Stimulated activated CD4-positive, alpha-beta T cell treated with anti-CD3 and anti-CD28 coated beads, TNF-alpha, amount 100 ng/mL, for 4 hours (primary cell): ENCODE data around the gene SLX4.
"Not testable (repeated sequence)": the region's sequence is repeated elsewhere in the genome, so short reads cannot be mapped to it uniquely, and the experiment has no call there.

Experiments used
- DNase-seq, 3 experiments: peaks; one replicate each; pipeline ENCODE4 v3.0.0-alpha.2; 2020; ENCODE audit warnings: low read depth in 3 of 3

Gene SLX4

DNA sequence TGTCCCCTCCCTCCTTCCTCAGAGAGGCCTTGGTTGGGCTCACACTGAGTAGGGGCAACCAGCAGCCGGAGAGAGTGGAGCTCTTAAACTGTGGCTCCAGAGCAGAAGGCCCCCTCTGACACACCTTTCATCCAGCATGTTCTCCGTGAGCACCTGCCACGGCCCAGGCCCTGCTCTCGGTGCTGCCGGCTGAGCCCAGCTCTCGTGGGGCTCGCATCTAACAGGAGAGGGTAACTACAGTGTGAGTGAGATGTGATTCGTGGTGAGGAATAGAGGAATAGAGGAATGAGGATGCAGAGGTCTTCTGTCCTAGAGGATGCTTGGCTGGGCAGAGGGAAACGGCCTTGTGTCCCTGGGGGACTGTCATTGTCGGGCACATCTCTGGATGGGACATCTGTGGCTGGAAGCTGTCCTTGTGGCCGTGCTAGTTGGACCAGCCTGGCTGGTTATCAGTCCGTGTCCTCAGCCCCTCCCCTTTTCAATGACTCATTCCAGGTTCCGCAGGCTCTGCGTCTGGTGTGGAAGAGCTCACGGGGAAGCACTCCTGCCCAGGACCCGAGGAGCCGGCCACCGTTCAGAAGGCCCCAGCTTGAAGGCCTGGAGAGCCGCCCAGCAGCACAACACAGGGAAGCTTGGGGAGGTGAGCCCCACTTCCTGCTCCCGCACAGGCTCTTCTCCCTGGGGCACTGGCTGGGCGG is 31.1 kb upstream of the SLX4 start:
- DNase-seq = no peak

DNA sequence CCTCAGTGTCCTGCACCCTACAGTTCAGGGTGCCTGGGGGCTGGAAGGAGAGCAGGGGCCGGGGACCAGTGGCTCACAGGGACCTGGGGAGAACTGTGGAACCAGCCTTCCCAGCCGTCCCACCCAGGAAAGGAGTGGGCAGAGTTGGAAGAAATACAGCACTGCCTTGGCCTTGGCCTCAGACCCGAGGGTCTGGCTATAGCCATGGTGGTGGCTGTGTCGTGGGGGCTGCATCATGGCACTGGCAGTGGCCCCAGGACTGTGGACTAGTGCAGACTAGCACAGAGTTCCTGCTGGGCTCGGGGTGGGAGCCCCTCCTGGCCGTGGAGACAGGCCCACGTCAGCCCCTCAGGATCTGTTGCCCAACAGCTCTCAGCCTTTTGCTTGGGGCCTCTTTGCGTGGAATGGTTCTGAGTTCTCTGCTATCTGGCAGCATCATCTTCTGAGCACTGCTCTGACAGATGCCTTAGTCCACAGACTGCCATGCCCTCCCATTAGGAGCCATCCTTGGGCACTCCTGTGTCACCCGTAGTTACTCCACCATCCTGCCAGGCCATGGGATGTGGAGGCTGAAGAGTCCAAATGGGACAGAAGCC is 30.5 kb upstream of the SLX4 start:
- DNase-seq = no peak

DNA sequence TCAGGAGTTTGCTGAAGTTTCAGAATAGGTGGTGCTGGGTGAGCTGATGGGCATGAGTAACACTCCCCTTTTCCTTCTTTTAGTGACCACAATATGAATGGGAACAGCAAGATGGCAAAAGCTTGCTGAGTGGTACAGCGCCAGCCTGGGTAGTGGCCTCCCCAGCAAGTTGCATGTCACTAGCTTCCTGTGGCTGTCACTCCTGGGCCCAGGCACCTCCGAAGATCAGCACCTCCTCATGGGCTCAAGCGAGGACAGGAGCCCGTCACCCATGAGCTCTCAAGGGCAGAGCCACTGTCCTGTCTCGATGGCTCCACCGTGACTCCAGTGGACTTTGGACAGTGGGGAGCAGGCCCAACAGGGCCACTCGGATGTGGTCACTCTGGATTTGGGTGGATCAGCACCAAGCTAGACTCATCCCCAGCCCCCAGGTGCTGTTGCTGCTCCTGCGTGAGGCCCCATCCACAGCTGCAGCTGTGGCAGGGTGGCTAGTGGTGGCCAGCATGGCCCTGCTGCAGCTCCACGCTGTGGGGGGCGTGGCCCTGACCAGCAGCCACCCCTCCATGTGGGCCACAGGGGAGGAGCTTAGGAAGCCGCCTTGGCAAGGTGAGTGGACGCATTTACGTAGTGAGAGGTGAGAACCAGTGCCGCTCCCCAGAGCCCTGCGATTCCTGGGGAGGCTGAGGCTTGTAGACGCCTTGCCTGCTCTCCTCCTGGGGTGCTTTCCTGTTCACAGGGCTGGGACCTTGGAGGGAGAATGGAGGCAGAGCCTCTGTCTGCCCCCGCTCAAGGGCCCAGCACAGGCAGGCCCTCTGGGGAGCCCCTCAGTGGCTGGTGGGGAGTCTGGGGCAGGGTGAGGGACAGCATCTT is 29.5 kb upstream of the SLX4 start:
- DNase-seq = no peak

DNA sequence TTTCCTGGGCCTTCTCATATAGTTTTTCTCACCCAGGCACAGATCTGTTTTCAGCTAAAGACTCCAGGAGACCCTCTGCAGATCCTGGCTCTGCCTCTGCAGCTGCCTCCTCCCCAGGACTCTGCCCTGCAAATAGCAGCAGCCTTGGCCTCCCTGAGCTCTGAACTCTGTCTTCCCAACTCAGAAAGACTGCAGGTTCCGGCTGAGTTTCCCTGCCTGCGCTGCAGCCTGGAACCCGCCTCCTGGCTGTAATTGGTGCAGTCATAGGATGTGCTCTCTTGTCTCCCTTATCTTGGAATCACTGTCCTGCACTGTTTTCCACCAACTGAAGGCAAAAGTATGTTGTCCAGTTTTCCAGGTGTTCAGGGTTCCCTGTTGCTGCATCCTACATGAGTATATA is 28.8 kb upstream of the SLX4 start:
- no peak for DNase-seq

DNA sequence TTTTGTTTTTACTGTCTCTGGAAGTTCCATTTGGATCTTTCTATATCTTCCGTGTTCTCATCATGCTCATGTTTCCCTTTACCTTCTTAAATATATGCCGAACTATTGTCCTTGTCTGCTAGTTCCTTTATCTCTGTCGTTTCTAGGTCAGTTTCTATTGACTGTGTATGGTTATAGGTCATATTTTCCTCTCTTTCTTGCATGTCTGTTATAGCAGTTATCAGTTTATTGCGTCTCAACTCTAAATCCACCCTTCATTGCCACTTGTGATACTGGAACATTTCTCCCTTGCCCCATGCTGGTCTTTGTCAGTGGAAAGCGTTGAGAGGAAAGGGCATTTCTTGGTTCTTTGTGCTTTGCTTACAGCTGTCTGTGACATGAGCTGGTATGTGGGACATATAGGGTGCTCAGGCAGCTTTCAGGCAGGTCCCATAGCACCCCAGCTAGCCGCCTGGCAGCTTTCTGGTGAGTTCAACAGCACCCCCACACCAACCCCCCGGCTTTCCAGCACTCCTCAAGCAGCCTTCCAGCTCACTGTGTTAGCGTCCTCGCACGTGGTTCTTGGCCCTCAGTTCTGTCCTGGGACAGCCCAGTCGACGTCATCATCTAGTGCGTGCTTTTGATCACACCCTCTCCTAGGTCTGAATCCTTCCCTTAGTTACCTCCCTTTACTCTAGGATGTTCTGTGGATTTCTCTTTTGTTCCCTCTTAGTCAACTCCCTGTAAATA is 27.7 kb upstream of the SLX4 start:
- no peak for DNase-seq

DNA sequence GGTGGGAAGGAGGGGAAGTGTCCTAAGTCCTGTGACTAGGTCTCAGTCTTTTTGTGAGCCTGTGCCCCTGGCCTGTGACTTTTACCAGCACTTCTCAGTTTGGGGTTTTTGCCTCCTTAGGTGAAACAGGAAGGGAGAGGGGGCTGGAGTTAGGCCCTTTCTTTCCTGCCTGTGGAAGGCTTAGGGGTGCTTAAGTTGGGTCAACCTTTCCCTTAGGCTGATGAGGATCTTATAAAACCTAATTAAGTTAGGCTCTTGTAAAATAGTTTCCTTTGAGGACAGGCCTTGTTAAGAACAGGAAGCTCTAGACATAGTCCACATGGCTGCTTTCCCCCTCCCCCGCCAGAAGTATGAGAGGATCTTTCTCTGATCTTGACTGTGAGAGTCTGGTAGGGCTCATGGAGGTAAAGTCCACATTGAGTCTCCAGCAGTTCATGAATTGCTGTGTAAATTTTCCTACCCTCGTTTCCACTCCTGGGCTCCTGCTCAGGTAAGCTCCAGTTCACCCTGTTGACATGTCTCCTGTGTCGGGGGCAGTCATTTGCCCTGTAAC is 26.0 kb upstream of the SLX4 start:
- DNase-seq = peak in 1 of 3 experiments; percentile 3

DNA sequence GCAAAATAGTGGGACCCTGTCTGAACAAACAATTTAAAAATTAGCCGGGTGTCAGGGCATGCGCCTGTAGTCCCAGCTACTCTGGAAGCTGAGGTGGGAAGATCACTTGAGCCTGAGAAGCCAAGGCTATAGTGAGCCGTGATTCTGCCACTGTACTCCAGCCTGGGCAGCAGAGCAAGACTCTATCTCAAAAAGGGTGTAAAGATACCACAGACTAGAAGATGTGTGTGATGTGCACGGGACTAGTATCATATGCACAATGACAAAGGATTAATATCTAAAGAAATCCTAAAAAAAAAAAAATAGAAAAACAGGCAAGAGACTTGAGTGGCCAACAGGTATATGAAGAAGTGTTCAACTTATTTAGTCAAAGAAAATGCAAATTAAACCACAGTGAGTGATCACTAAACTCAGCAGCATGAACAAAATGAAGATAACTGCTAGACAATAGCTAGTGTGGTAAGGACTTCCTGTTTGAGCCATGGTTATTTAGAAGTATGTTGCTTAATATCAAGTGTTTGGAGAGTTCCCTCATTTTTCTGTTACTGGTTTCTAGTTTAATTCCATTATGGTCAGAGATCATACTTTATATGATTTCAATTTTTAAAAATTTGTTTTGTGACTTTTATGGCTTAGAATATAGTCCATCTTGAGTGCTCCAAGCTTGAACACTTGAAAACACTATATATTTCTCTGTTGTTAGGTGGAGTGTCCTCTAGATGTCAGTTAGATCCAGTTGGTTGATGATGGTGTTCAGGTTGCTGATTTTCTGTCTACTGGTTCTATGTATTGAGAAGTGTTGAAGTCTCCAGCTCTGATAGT is 14.7 kb upstream of the SLX4 start:
- DNase-seq = no peak

DNA sequence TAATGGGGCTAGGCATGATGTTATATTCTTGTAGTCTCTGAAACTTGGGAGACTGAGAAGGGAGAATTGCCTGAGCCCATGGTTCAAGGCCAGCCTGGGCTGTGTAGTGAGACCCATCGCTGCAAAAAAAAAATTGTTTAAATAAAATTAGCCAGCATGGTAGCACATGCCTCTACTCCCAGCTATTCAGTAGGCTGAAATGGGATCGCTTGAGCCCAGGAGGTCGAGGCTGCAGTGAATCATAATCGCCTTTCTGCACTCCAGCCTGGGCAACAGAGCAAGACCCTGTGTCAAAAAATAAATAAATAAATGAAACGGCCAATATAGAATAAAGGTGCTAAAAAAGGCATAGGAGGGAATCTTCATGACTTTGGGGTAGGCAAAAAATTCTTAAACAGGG is 13.9 kb upstream of the SLX4 start:
- no peak for DNase-seq

DNA sequence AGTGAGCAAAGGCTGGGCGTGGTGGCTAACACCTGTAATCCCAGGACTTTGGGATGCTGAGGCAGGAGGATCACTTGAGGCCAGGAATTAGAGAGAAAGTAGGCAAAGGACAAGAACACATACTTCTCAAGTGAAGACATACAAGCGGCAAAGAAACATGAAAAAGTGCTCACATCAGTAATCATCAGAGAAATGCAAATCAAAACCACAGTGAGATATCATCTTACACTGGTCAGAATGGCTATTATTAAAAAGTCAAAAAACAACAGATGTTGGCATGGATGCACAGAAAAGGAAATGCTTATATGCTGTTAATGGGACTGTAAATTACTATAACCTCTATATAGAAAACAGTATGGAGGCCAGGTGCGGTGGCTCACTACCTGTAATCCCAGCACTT is 12.2 kb upstream of the SLX4 start:
- DNase-seq = no peak

DNA sequence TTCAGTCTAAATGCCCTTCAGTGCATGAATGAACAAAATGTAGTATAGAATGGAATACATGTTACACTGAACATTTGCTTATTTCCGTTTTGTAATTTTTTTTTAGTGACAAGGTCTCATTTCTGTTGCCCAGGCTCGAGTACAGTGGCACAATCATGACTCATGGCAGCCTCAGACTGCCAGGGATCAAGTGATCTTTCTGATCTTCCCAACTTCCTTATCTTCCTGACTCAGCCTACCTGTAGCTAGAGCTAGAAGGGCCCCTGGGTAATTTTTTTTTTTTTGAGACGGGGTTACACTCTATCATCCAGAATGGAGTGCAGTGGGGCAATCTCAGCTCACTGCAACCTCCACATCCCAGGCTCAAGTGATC is 7.3 kb upstream of the SLX4 start:
- DNase-seq = no peak

DNA sequence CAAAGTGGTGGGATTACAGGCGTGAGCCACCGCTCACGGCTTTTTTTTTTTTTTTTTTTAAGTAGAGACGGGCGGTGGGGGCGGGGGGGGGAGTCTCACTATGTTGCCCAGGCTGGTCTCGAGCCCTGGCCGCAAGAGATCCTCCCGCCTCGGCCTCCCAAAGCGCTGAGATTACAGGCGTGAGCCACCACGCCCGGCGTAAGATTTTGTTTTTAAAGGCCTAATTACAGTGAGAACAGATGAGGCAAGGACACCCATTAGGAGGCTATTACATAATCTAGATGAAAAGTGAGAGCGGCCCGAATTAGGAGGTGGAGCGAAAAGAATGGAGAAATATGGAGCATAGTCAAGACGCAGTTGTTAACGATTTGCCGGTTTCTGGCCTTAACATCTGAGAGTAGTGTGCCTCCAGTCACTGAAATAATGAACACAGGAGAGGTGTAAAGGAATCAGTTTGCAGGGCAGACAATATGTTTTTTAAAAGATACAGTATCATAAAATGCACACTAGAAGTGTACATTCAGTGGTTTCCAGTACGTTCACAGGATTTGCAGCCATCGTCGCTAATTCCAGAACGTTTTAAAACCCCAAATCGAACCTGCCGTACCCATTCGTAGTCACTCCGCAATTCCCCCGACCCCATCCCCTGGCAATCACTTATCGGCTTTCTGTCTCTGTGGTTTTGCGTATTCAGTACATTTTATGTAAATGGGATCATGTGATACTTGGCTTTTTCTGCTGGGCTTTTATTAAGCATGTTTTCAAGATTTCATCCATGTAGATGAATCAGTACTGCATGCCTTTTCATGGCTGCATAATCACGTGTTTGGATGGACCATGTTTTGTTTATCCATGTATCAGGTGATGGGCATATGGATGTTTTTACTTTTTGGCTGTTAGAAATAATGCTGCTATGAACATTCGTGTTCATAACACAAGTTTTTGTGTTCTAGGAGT is 1.4 kb upstream of the SLX4 start:
- no peak for DNase-seq

DNA sequence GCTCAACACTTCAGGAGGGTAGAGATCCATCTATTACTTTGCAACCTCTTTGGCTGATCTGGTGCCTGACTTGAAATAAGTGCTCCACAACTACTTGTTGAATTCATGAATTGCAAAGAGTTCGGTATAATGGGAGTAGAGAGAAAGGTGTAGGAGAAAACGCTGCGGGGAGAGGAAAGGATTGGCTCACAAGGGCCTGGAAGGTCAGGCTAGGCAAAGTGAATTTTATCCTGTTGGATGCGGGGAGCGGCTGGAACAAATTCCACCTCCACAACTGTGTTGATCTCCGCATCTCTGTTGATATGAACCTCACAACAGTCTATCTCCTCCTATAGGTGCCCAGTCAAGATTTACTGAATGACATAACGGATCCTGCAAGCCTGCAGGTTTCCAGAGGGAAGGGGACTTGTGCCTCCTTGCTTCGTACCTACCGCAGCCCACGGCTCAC is 684 bp downstream of the SLX4 start:
- DNase-seq = no peak

DNA sequence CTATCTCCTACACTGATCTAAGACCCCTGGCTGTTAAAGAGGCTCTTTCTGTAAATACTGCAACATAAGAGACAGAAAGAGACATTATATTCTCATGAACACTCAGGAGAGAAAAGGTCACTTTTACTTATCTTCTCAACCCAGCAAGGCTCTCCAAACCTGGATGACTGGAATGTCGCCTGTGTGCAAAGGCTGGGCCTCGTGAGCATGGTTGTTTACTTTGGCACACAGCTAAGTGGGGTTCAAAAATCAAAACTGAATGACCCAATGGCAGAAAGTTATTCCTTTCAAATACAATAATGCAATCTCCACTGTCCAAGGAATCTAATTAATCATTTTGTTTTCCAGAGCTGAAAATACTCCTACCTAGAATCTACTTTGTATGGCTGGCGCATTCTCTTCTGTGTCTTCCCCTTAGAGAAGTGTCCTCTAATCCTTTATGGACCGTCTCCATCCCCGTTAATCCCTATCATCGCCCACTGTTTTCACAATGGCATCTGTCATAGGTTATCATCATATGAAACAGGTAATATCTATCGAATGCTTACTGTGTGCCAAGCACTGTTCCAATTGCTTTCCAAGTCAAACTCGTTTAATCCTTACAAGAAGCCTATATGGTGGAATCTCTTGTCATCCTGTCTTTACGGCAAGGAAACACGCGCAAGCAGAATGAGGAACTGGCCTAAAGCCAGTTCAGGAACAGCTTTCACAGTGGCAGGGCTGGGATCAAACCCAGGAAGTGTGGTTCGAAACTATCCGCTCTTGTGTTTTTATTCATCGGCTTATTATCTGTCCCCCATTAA is 1.3 kb downstream of the SLX4 start:
- no peak for DNase-seq

DNA sequence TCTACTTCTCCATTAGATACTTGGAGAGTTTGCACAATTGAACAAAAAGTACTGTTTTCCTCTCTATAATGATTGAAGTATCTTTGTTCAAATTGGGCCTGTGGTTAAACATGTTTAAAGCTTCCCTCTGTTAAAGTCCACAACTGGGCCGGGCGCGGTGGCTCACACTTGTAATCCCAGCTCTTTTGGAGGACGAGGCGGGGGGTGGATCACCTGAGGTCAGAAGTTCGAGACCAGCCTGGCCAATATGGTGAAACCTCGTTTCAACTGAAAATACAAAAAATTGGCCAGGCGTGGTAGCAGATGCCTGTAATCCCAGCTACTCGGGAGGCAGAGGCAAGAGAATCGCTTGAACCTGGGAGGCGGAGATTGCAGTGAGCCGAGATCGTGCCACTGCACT is 2.4 kb downstream of the SLX4 start:
- not testable (repeated sequence) for DNase-seq

DNA sequence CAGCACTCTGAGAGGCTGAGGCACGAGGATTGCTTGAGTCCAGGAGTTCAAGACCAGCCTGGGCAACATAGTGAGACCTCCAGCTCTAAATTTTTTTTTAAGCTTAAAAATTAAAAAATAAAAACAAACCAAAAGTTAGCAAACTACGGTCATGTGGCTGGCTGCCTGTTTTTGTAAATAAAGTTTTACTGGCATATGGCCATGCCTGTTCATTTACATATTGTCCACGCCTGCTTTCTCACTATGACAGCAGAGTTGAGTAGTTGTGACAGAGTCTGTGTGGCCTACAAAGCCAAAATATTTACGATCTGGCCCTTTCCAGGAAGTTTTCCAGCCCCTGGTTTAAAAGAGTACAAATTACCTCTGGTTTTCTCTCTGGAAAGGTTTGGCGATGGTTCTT is 3.3 kb downstream of the SLX4 start:
- DNase-seq = no peak

DNA sequence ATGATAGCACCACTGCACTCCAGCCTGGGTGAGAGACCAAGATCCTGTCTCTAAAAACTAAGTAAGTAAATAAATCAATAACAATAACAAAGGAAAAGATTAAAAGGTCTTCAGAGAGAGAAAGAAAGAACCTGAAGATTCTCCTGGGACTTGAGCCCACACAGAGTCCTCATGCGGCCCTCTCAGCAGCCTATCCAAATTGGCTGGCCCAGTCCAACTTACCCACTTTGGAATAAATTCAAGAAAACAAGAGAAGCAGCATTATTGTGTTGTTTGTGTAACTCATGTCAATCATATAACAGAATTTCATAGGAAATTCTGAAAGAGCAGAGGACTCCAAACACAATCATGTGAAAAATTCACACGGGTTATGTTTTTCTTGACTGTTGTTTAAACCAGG is 3.8 kb downstream of the SLX4 start:
- no peak for DNase-seq

DNA sequence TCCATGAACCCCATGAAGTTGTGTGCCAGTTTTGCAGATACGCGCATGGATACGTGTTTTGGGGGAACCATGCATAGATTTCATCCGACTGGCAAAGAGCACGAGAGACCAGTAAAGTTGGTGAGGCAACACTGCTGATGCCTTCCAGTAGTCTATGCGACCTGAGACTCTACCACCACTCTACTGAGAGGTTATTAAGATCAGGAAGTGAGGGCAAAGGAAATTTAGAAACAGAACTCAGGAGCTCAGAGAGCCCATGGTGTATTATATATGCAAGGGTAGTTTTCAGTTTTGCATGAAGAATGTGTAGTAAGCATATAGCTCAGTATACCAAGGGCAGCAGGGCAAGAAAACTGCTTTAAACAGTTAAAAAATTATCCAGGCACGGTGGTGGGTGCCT is 4.2 kb downstream of the SLX4 start:
- no peak for DNase-seq

DNA sequence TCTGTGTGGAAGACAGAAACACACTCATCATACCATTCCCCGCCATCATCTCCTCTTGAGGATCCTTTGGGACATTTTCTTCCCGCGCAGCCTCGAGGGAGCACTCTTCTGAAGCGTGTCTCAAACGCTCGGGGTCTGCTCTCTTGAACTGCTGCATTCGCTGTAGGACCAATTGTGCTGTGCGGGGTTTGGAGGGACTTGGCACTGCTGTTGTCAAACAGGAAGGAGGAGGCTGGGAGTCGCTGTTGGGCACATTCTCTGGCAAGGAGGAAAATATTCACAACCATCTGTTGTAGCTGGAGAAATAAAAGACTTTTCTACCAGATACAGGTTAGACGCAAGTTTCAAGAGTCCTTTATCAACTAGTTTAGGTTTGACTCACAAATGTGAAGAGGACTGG is 5.0 kb downstream of the SLX4 start:
- no peak for DNase-seq

DNA sequence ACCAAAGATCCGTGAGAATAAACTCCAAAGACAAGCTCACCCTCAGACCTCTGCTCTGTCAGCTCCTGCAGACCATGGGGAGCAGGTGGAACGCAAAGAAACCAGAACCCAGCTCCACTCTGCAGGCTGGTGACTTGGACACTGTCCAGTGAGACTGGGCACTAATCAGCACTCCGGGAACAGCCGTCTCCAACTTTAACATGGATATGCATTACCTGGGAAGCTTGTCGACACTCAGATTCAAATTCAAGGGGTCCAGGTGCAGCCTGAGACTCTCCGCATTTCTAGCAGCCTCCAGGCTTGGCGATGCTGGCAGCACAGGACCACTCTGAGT is 9.1 kb downstream of the SLX4 start:
- DNase-seq = no peak
